Osteocyte (in vitro differentiated cells): ENCODE measurements around the gene KDM5B. TPM values are rescaled to one million over a fixed set of nuclear protein-coding genes. Genes with fewer than 3 reads are reported as not detected.
"Not testable (repeated sequence)": the region's sequence is repeated elsewhere in the genome, so short reads cannot be mapped to it uniquely, and the experiment has no call there.

Experiments
- DNase-seq: peaks from one replicate; pipeline ENCODE4 v3.0.0; 2021; ENCODE audit warnings: mixed read lengths; ENCODE audit not compliant: unreplicated experiment; ENCODE audit errors: extremely low spot score
- H3K27ac Mint-ChIP-seq: one replicate; pipeline ENCODE4 v1.8.0; 2021; ENCODE audit warnings: mild to moderate bottlenecking, mixed read lengths; ENCODE audit not compliant: unreplicated experiment
- H3K27me3 Mint-ChIP-seq: one replicate; pipeline ENCODE4 v1.8.0; 2021; ENCODE audit warnings: mixed read lengths; ENCODE audit not compliant: unreplicated experiment
- H3K36me3 Mint-ChIP-seq: one replicate; pipeline ENCODE4 v1.8.0; 2021; ENCODE audit warnings: mixed read lengths; ENCODE audit not compliant: unreplicated experiment
- H3K4me1 Mint-ChIP-seq: one replicate; pipeline ENCODE4 v1.8.0; 2021; ENCODE audit warnings: mixed read lengths; ENCODE audit not compliant: unreplicated experiment
- H3K4me3 Mint-ChIP-seq: one replicate; pipeline ENCODE4 v1.8.0; 2021; ENCODE audit warnings: mild to moderate bottlenecking, moderate library complexity, mixed read lengths; ENCODE audit not compliant: unreplicated experiment
- H3K9me3 Mint-ChIP-seq: one replicate; pipeline ENCODE4 v1.8.0; 2021; ENCODE audit warnings: mixed read lengths; ENCODE audit not compliant: unreplicated experiment
- CTCF ChIP-seq: fragments of 200-600 bp; sonication (generic); IDR thresholded peaks from 2 replicates; pipeline ENCODE4 v1.5.0; 2021; ENCODE audit warnings: antibody characterized with exemption, mild to moderate bottlenecking, moderate library complexity
- total RNA-seq: library from RNA; stranded (reverse); gene quantifications from 2 replicates; pipeline ENCODE4 v1.2.1, GENCODE V29; 2021

Gene KDM5B
- total RNA-seq, 1 donor from 2014 or later: 152 TPM

- H3K9me3 Mint-ChIP-seq: no peaks in the 10 kb centered on the region
Measured at GRCh38 chr1:202831906-202832305, 23.7 kb upstream of the KDM5B start.

GRCh38 chr1:202829223-202829622, 21.0 kb upstream of the KDM5B start:
- H3K36me3 Mint-ChIP-seq, H3K9me3 Mint-ChIP-seq, H3K4me3 Mint-ChIP-seq, DNase-seq, H3K4me1 Mint-ChIP-seq, H3K27ac Mint-ChIP-seq: not testable (repeated sequence)
- H3K27me3 Mint-ChIP-seq: peaks cover 39% of the 10 kb centered on the region

More at GRCh38 chr1:202831906-202832305, 23.7 kb upstream of the KDM5B start:
- Mint-ChIP-seq H3K27me3 (peaks cover 38% of the 10 kb centered on the region), H3K4me1 (no peaks in the 10 kb centered on the region), H3K27ac (no peak overlapping the region), H3K4me3 (no peak overlapping the region), H3K36me3 (no peaks in the 10 kb centered on the region)
- no peak for DNase-seq
- TF ChIP-seq CTCF: no peak

GRCh38 chr1:202825748-202826147, 17.5 kb upstream of the KDM5B start:
- Mint-ChIP-seq H3K27me3 (peaks cover 25% of the 10 kb centered on the region), H3K4me1 (peaks cover 9% of the 10 kb centered on the region), H3K27ac (no peak overlapping the region), H3K4me3 (no peak overlapping the region), H3K36me3 (no peaks in the 10 kb centered on the region), H3K9me3 (no peaks in the 10 kb centered on the region)
- no peak for TF ChIP-seq CTCF
- DNase-seq: no peak

- Mint-ChIP-seq H3K27ac (no peak overlapping the region), H3K9me3 (no peaks in the 10 kb centered on the region), H3K4me3 (no peak overlapping the region), H3K27me3 (peaks cover 30% of the 10 kb centered on the region), H3K36me3 (no peaks in the 10 kb centered on the region), H3K4me1 (peaks cover 9% of the 10 kb centered on the region)
- TF ChIP-seq CTCF: no peak
- DNase-seq: no peak
Measured at GRCh38 chr1:202821467-202821866, 13.2 kb upstream of the KDM5B start.

GRCh38 chr1:202818819-202819218, 10.6 kb upstream of the KDM5B start:
- peaks cover 18% of the 10 kb centered on the region for H3K27me3 Mint-ChIP-seq
- no peak for TF ChIP-seq CTCF
- peaks cover 9% of the 10 kb centered on the region for H3K4me1 Mint-ChIP-seq
- H3K4me3 Mint-ChIP-seq: no peak overlapping the region
- H3K27ac Mint-ChIP-seq: no peak overlapping the region
- no peaks in the 10 kb centered on the region for H3K36me3 Mint-ChIP-seq
- no peak for DNase-seq
- no peaks in the 10 kb centered on the region for H3K9me3 Mint-ChIP-seq

GRCh38 chr1:202815120-202815519, 6.9 kb upstream of the KDM5B start:
- Mint-ChIP-seq H3K27ac (no peak overlapping the region), H3K4me3 (no peak overlapping the region), H3K27me3 (peaks cover 18% of the 10 kb centered on the region), H3K4me1 (peaks cover 14% of the 10 kb centered on the region), H3K36me3 (no peaks in the 10 kb centered on the region), H3K9me3 (no peaks in the 10 kb centered on the region)
- no peak for TF ChIP-seq CTCF
- DNase-seq: no peak
